ENCODE results near the gene TMPRSS4. TPM values are rescaled to one million over a fixed set of nuclear protein-coding genes. Genes with fewer than 3 reads are reported as not detected.

TMPRSS4 gene
- total RNA-seq, 1 experiment from 2014 or later = 1.5 TPM

- BruUV-seq (replicated peaks) = no TSS peak
- no peaks in the 10 kb centered on the region for H3K9me2 ChIP-seq (ENCODE audit: insufficient read depth)
- CTCF ChIA-PET = interaction anchor here (3.7 kb wide), 1 partner anchor 104 kb away, joined by 44 read pairs; no protein-coding TSS in a partner anchor
- no peak overlapping the region for H2AFZ ChIP-seq (ENCODE audit: low read depth, low read length, poor library complexity, severe bottlenecking)
- no peak overlapping the region for H3K4me3 ChIP-seq (replicated peaks in 1 of 2; ENCODE audit: low read depth in 1 of 2, low read length in 2 of 2)
- H3K79me2 ChIP-seq (ENCODE audit: insufficient read depth, low read length) = no peaks in the 10 kb centered on the region
- RAD21 ChIA-PET (ENCODE audit: low non-redundant PET in 1 of 2, low total read pairs in 2 of 2, uncharacterized antibody in 2 of 2, unreplicated experiment in 2 of 2) = no interaction called here
- H3K9me3 ChIP-seq (ENCODE audit: control insufficient read depth in 1 of 2, insufficient read depth in 1 of 2, low read depth in 1 of 2, low read length in 2 of 2) = no peaks in the 10 kb centered on the region
- H3K4me1 ChIP-seq (ENCODE audit: control insufficient read depth in 1 of 2, insufficient read depth in 2 of 2, low read length in 2 of 2) = peaks cover 0 to 6% of the 10 kb centered on the region in 2 experiments; a peak in 2 of 4 replicates
- no peak overlapping the region for H3K9ac ChIP-seq (ENCODE audit: low read length)
- no peak overlapping the region for H3K4me2 ChIP-seq (ENCODE audit: low read length)
- H3K36me3 ChIP-seq (ENCODE audit: control insufficient read depth in 1 of 2, insufficient read depth in 2 of 2, low read length in 2 of 2) = no peaks in the 10 kb centered on the region
- POLR2A ChIA-PET = no interaction called here
- peaks cover 4% of the 10 kb centered on the region; the same call in 1 of the 2 replicates for H3K27me3 ChIP-seq (ENCODE audit: insufficient read depth, low read length)
- no peak overlapping the region for H3K27ac ChIP-seq (ENCODE audit: low read depth, low read length)
- ATAC-seq = no peak
- no peaks in the 10 kb centered on the region for H4K20me1 ChIP-seq (ENCODE audit: insufficient read depth)
- intact Hi-C loops (cut with micrococcal nuclease) = no loop called here
- no peak for DNase-seq (ENCODE audit: low read depth, low spot score)
- TF ChIP-seq EGR1 (IDR thresholded peaks at IDR 0.05; ENCODE audit: low read depth) (no peak), SIN3A (IDR thresholded peaks at IDR 0.05; ENCODE audit: low read depth) (no peak), ZFX (IDR thresholded peaks at IDR 0.05) (no peak), EZH2 (IDR thresholded peaks at IDR 0.05) (no peak), TCF7L2 (IDR thresholded peaks at IDR 0.05; ENCODE audit: borderline replicate concordance, extremely low read depth, insufficient read depth, insufficient read length) (no peak), SP1 (IDR thresholded peaks at IDR 0.05; ENCODE audit: low read depth) (no peak), JUND (IDR thresholded peaks at IDR 0.05) (no peak), RAD21 (IDR thresholded peaks at IDR 0.05; ENCODE audit: low read depth) (no peak), POLR2A (IDR thresholded peaks at IDR 0.05; ENCODE audit: borderline replicate concordance, extremely low read depth, insufficient read depth, insufficient read length) (no peak), ELF1 (IDR thresholded peaks at IDR 0.05; ENCODE audit: borderline replicate concordance, low read depth) (no peak), CEBPB (IDR thresholded peaks at IDR 0.05; ENCODE audit: low read depth) (no peak), SRF (IDR thresholded peaks at IDR 0.05; ENCODE audit: low read depth) (no peak), CTCF (IDR thresholded peaks at IDR 0.05 in 2 of 3, conservative IDR thresholded peaks at IDR 0.05 in 1 of 3; ENCODE audit: borderline replicate concordance in 1 of 3, insufficient read depth in 1 of 3, low read depth in 2 of 3, low read length in 2 of 3) (no peak), REST (IDR thresholded peaks at IDR 0.05; ENCODE audit: low read depth) (no peak), ZNF274 (IDR thresholded peaks at IDR 0.05; ENCODE audit: low read depth, low read length) (no peak), ZBTB33 (IDR thresholded peaks at IDR 0.05; ENCODE audit: extremely low read depth, insufficient replicate concordance, low read length) (no peak)
Measured at GRCh38 chr11:118050208-118050891, 26.5 kb upstream of the TMPRSS4 start.

Data from HCT116 (cell line).